Measurements from ENCODE around the gene PLPP6. TPM values are rescaled to one million over a fixed set of nuclear protein-coding genes. Genes with fewer than 3 reads are reported as not detected.

PLPP6 gene
- polyA plus RNA-seq, 1 donor from 2014 or later, result 26.3 TPM

- no peaks in the 10 kb centered on the region for H3K9me3 ChIP-seq (ENCODE audit: low read length)
- TF ChIP-seq, protein P1, sequence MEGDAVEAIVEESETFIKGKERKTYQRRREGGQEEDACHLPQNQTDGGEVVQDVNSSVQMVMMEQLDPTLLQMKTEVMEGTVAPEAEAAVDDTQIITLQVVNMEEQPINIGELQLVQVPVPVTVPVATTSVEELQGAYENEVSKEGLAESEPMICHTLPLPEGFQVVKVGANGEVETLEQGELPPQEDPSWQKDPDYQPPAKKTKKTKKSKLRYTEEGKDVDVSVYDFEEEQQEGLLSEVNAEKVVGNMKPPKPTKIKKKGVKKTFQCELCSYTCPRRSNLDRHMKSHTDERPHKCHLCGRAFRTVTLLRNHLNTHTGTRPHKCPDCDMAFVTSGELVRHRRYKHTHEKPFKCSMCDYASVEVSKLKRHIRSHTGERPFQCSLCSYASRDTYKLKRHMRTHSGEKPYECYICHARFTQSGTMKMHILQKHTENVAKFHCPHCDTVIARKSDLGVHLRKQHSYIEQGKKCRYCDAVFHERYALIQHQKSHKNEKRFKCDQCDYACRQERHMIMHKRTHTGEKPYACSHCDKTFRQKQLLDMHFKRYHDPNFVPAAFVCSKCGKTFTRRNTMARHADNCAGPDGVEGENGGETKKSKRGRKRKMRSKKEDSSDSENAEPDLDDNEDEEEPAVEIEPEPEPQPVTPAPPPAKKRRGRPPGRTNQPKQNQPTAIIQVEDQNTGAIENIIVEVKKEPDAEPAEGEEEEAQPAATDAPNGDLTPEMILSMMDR (IDR thresholded peaks at IDR 0.05; ENCODE audit: poor library complexity, severe bottlenecking), result no peak
- TF ChIP-seq POLR2AphosphoS5 (IDR thresholded peaks at IDR 0.05) (no peak), TAF1 (IDR thresholded peaks at IDR 0.05; ENCODE audit: low read depth) (no peak), MXI1 (conservative IDR thresholded peaks at IDR 0.05; ENCODE audit: poor library complexity, severe bottlenecking) (no peak), RAD21 (conservative IDR thresholded peaks at IDR 0.05) (no peak), REST (IDR thresholded peaks at IDR 0.05; ENCODE audit: borderline replicate concordance) (no peak), SMC3 (conservative IDR thresholded peaks at IDR 0.05; ENCODE audit: poor library complexity) (no peak), EZH2 (IDR thresholded peaks at IDR 0.05; ENCODE audit: borderline replicate concordance, insufficient read depth, low read length, poor library complexity, severe bottlenecking) (no peak), EP300 (conservative IDR thresholded peaks at IDR 0.05; ENCODE audit: poor library complexity, severe bottlenecking) (no peak)
- no peak overlapping the region for H3K27ac ChIP-seq (ENCODE audit: low read length)
- H2AFZ ChIP-seq (ENCODE audit: low read depth, low read length), result no peak overlapping the region
- H4K20me1 ChIP-seq (ENCODE audit: insufficient read depth), result no peaks in the 10 kb centered on the region
- H3K27me3 ChIP-seq (ENCODE audit: insufficient read depth, low read depth, low read length), result no peaks in the 10 kb centered on the region
- no peak overlapping the region for H3K4me3 ChIP-seq (ENCODE audit: low read length)
- no peaks in the 10 kb centered on the region for H3K9me2 ChIP-seq (ENCODE audit: insufficient read depth, low read length)
- no peaks in the 10 kb centered on the region for H3K36me3 ChIP-seq (ENCODE audit: insufficient read depth, low read length)
- H3K9ac ChIP-seq (ENCODE audit: low read length), result no peak overlapping the region
- H3F3A ChIP-seq (ENCODE audit: insufficient read depth, low read length, poor library complexity, severe bottlenecking), result no peaks in the 10 kb centered on the region
- no peaks in the 10 kb centered on the region for H3K79me2 ChIP-seq (replicated peaks; ENCODE audit: insufficient read depth, low read length)
- no peak overlapping the region for H3K4me2 ChIP-seq (ENCODE audit: low read length)
Measured at GRCh38 chr9:4638968-4639367, 23.1 kb upstream of the PLPP6 start.

DNA sequence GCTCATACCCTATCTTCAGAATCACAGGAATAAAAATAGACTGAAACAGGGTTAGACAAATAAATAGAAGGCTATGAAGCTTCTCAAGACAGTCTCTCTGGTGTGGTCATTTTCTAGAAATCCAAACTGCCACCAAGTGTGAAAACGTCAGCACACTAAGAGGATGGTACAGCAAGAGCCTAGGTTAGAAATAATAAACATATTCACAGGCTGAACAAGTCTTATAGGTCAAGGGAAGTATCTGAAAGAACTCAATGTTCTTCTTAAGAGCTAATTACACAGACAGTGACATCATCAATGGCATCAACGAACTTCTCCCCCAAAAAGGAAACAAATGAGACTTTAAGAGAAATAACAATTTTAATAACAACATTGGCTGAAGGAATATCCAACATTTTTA is 22.7 kb upstream of the PLPP6 start:
- TF ChIP-seq EZH2 (IDR thresholded peaks at IDR 0.05; ENCODE audit: borderline replicate concordance, insufficient read depth, low read length, poor library complexity, severe bottlenecking), result no peak
- TF ChIP-seq REST (IDR thresholded peaks at IDR 0.05; ENCODE audit: borderline replicate concordance), result no peak
- TF ChIP-seq TAF1 (IDR thresholded peaks at IDR 0.05; ENCODE audit: low read depth), result no peak
- no peak for TF ChIP-seq POLR2AphosphoS5 (IDR thresholded peaks at IDR 0.05)
- TF ChIP-seq, protein P1 (IDR thresholded peaks at IDR 0.05; ENCODE audit: poor library complexity, severe bottlenecking), result no peak
- TF ChIP-seq SMC3 (conservative IDR thresholded peaks at IDR 0.05; ENCODE audit: poor library complexity), result no peak
- no peak for TF ChIP-seq RAD21 (conservative IDR thresholded peaks at IDR 0.05)
- TF ChIP-seq EP300 (conservative IDR thresholded peaks at IDR 0.05; ENCODE audit: poor library complexity, severe bottlenecking), result no peak
- TF ChIP-seq MXI1 (conservative IDR thresholded peaks at IDR 0.05; ENCODE audit: poor library complexity, severe bottlenecking), result no peak
- H3K4me3 ChIP-seq (ENCODE audit: low read length), result no peak overlapping the region
- H3K9ac ChIP-seq (ENCODE audit: low read length), result no peak overlapping the region
- no peaks in the 10 kb centered on the region for H3F3A ChIP-seq (ENCODE audit: insufficient read depth, low read length, poor library complexity, severe bottlenecking)
- no peaks in the 10 kb centered on the region for H3K36me3 ChIP-seq (ENCODE audit: insufficient read depth, low read length)
- no peaks in the 10 kb centered on the region for H3K27me3 ChIP-seq (ENCODE audit: insufficient read depth, low read depth, low read length)
- H3K9me3 ChIP-seq (ENCODE audit: low read length), result no peaks in the 10 kb centered on the region
- no peak overlapping the region for H3K27ac ChIP-seq (ENCODE audit: low read length)
- no peaks in the 10 kb centered on the region for H3K79me2 ChIP-seq (replicated peaks; ENCODE audit: insufficient read depth, low read length)
- no peaks in the 10 kb centered on the region for H4K20me1 ChIP-seq (ENCODE audit: insufficient read depth)
- H3K9me2 ChIP-seq (ENCODE audit: insufficient read depth, low read length), result no peaks in the 10 kb centered on the region
- no peak overlapping the region for H3K4me2 ChIP-seq (ENCODE audit: low read length)
- H2AFZ ChIP-seq (ENCODE audit: low read depth, low read length), result no peak overlapping the region
